ENCODE data around the gene TMEM150B.

GRCh38 chr19:55299991-55300390, 25.1 kb downstream of the TMEM150B start:
- TF ChIP-seq CTCF (IDR thresholded peaks at IDR 0.05) = no peak
- TF ChIP-seq POLR2A (IDR thresholded peaks at IDR 0.05) = no peak

Measured in adrenal gland (tissue), 5 donors.